Ishikawa (cell line): ENCODE measurements around the gene ATP9B.

Source experiments
- CEBPB ChIP-seq: IDR thresholded peaks from 2 replicates; pipeline ENCODE4 v1.6.1; 2012
- CREB1 ChIP-seq: IDR thresholded peaks from 2 replicates; pipeline ENCODE4 v1.6.1; 2012; ENCODE audit warnings: low read depth
- EGR1 ChIP-seq: IDR thresholded peaks from 2 replicates; pipeline ENCODE4 v1.6.1; 2012
- EP300 ChIP-seq: IDR thresholded peaks from 2 replicates; pipeline ENCODE4 v1.6.1; 2012; ENCODE audit warnings: borderline replicate concordance
- FOXM1 ChIP-seq: IDR thresholded peaks from 2 replicates; pipeline ENCODE4 v1.6.1; 2012; ENCODE audit warnings: low read depth, borderline replicate concordance
- MAX ChIP-seq: IDR thresholded peaks from 2 replicates; pipeline ENCODE4 v1.6.1; 2012
- NFIC ChIP-seq: IDR thresholded peaks from 2 replicates; pipeline ENCODE4 v1.6.1; 2012
- RAD21 ChIP-seq: IDR thresholded peaks from 2 replicates; pipeline ENCODE4 v1.6.1; 2012; ENCODE audit warnings: low read depth
- REST ChIP-seq: IDR thresholded peaks from 2 replicates; pipeline ENCODE4 v1.6.1; 2012; ENCODE audit warnings: low read depth, mild to moderate bottlenecking
- TAF1 ChIP-seq: IDR thresholded peaks from 2 replicates; pipeline ENCODE4 v1.6.1; 2012; ENCODE audit warnings: low read depth, mild to moderate bottlenecking
- TCF12 ChIP-seq: IDR thresholded peaks from 2 replicates; pipeline ENCODE4 v1.6.1; 2012; ENCODE audit warnings: low read depth
- TEAD4 ChIP-seq: IDR thresholded peaks from 2 replicates; pipeline ENCODE4 v1.6.1; 2012
- USF1 ChIP-seq: IDR thresholded peaks from 2 replicates; pipeline ENCODE4 v1.6.1; 2012
- YY1 ChIP-seq: IDR thresholded peaks from 2 replicates; pipeline ENCODE4 v1.6.1; 2012; ENCODE audit warnings: low read depth
- ZBTB7A ChIP-seq: IDR thresholded peaks from 2 replicates; pipeline ENCODE4 v1.6.1; 2012; ENCODE audit warnings: low read depth

ATP9B gene

GRCh38 chr18:79195716-79196683 lies 126.8 kb downstream of the ATP9B start:
- no peak for TF ChIP-seq RAD21
- TF ChIP-seq TEAD4 = no peak
- no peak for TF ChIP-seq ZBTB7A
- TF ChIP-seq TCF12 = no peak
- TF ChIP-seq YY1 = no peak
- TF ChIP-seq EGR1 = no peak
- no peak for TF ChIP-seq REST
- no peak for TF ChIP-seq MAX
- no peak for TF ChIP-seq TAF1
- no peak for TF ChIP-seq USF1
- no peak for TF ChIP-seq CREB1
- TF ChIP-seq EP300 = no peak
- no peak for TF ChIP-seq CEBPB
- no peak for TF ChIP-seq NFIC
- no peak for TF ChIP-seq FOXM1

GRCh38 chr18:79197531-79197930 lies 128.3 kb downstream of the ATP9B start:
- no peak for TF ChIP-seq CREB1
- no peak for TF ChIP-seq EP300
- TF ChIP-seq MAX = no peak
- TF ChIP-seq TCF12 = no peak
- no peak for TF ChIP-seq RAD21
- no peak for TF ChIP-seq ZBTB7A
- no peak for TF ChIP-seq TAF1
- TF ChIP-seq FOXM1 = no peak

GRCh38 chr18:79199691-79200374 lies 130.6 kb downstream of the ATP9B start:
- no peak for TF ChIP-seq NFIC
- TF ChIP-seq MAX = no peak
- no peak for TF ChIP-seq RAD21
- no peak for TF ChIP-seq CEBPB
- TF ChIP-seq USF1 = no peak
- no peak for TF ChIP-seq EP300

GRCh38 chr18:79200546-79201268 lies 131.5 kb downstream of the ATP9B start:
- TF ChIP-seq EGR1 = no peak
- no peak for TF ChIP-seq REST
- TF ChIP-seq ZBTB7A = no peak
- no peak for TF ChIP-seq TCF12
- no peak for TF ChIP-seq FOXM1
- TF ChIP-seq EP300 = no peak
- no peak for TF ChIP-seq NFIC
- TF ChIP-seq YY1 = no peak
- TF ChIP-seq CEBPB = no peak
- no peak for TF ChIP-seq CREB1
- no peak for TF ChIP-seq TEAD4
- TF ChIP-seq TAF1 = no peak
- TF ChIP-seq RAD21 = no peak
- no peak for TF ChIP-seq USF1
- TF ChIP-seq MAX = no peak
